GM21737 (cell line): ENCODE results near the gene TAF4B.
"Not testable (repeated sequence)": the region's sequence is repeated elsewhere in the genome, so short reads cannot be mapped to it uniquely, and the experiment has no call there.

Experiments used
- ATAC-seq: cut with Tn5 transposase; IDR thresholded peaks from one replicate; pipeline ENCODE4 v1.9.1; 2021; ENCODE audit warnings: mild to moderate bottlenecking, moderate library complexity; ENCODE audit not compliant: unreplicated experiment

Gene TAF4B

GRCh38 chr18:26419746-26420145 is 193.5 kb downstream of the TAF4B start:
- no peak for ATAC-seq

DNA sequence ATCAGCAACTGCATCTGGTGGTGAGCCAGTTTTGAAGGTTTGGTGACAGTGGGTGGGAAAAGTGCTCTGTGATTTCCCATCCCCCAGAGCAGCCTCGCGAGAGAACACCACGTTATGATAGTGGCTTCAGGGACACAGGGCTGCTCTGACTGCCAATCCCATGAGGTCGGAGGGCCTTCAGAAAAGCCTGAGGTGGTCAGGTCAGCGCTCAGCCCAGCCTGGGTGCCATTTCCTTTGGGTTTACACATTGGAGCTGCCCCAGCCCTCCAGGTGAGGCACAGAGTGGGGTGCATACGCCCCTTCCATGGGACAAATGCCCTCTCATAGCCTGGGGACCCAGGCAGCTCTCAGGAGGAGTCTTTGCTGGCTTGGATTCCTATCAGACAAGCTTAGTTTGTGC is 195.3 kb downstream of the TAF4B start:
- no peak for ATAC-seq

DNA sequence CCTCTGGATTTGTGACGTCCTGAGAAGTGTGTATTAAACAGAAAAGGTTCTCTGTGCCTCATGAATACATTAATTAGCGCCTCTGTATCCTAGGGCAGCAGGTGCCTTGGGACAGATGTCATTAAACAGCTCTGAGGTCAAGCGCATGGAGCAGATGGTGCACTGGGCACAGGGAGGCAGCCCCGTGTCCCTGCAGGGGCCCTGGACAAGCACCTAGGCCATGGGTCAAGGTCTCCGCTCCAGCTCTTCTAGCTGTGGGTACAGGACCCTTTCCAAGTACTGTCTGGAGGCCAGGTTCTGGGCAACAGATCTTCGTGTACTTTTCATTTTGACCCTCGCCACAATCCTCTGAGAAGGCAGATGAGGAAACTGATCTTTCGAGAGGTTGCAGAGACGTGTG is 195.7 kb downstream of the TAF4B start:
- no peak for ATAC-seq

- peak; percentile 73 for ATAC-seq
Measured at GRCh38 chr18:26422472-26423162, 196.4 kb downstream of the TAF4B start.

- no peak for ATAC-seq
Measured at GRCh38 chr18:26424428-26425147, 198.3 kb downstream of the TAF4B start.

DNA sequence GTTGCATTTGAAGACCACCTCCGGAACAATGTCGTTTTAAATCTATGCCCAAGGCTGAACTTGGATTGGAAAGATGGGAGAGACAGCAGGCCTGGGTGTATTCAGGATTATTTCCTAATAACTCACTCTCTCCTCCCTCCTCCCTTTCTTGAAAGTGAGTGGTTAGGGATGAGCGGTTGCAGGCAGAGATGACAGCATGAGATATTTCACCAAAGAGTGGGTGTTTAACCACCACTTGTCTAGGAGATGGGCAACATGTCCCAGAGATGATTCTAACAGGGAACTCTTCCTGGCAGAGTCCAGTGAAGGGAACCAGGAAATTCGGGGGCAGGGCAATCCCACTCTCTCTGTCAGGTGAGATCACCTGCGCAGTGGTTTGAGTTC is 198.9 kb downstream of the TAF4B start:
- ATAC-seq, result no peak

GRCh38 chr18:26429535-26430226 is 203.4 kb downstream of the TAF4B start:
- ATAC-seq, result no peak

DNA sequence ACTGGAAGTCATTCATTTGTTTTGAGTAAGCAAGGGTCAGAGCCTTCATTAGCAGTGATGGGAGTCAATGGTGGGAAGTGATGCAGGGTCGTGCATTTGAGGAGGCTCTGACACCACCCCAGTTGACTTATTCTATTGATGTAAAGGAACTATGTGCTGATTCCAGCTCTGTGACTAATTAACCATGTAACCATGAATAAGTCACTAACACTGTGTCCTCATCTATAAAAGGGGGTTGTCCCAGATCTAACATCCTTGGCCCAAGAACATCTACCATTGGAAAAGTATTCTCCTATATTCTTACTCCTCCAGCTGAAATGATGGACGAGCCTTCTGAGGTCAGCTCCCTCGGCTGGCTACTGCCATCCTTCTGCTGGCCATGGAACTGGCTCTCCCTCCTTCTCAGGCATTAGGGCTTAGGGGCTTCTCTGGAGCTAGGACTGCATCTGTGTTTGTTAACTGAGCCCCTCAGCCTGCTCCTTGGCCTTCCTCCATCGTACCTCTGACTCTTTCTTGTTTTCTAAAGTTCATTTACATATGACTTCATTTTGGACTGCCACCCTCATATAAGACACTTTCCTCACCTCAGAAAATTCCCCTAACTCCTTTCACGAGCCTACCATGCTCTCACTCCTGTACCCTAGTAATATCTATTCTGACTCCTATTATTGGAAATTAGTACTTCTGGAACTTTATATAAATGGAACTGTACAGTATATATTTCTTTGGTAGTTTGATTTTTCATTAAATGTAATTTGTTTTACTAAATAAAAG is 206.6 kb downstream of the TAF4B start:
- no peak for ATAC-seq

- no peak for ATAC-seq
Measured at GRCh38 chr18:26434887-26435286, 208.6 kb downstream of the TAF4B start.

- no peak for ATAC-seq
Measured at GRCh38 chr18:26435415-26436095, 209.3 kb downstream of the TAF4B start.

DNA sequence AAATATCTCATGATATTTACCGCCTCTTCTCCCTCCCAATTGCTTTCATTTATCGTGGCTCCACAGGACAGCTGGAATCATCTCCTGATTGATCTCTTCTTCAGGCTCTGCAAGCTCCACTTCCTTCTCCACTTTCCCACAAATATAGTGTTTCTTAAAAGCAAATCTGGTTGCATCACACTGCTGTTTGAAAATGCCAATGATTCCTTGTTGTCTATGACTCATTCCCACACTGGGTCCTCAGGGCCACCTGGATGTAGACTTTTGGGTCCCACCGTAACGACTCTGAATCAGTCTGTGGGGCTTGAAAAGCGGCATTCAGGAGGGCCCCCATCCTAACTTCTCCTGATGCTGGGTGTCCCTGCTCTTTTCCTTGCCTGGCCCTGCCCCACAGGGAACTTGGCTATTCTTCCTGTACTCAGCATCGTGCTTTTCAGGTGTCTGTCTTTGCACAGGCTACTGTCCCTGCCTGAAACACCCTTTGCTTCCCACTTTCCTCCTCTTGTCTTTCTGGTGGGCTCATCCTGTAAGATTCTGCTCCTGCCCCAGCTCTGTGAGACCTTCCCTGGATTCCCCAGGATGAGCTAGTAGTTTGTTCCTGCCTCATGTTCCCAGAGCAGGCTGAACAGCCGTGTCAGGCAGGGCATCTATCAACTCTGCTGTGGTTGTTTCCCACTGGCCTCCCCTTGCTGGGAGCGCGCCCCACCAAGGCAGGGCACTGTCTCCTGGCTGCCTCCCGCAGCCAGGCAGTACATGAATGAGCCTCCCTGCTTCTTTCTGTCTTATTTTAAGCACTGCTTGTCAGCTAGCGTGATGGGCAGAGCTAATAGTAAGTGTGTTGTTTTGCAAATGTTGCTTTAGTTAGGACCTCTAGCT is 210.2 kb downstream of the TAF4B start:
- no peak for ATAC-seq

GRCh38 chr18:26437634-26438033 is 211.4 kb downstream of the TAF4B start:
- ATAC-seq, result not testable (repeated sequence)

- peak; percentile 92 for ATAC-seq
Measured at GRCh38 chr18:26438980-26439379, 212.7 kb downstream of the TAF4B start.

GRCh38 chr18:26439537-26439936 is 213.3 kb downstream of the TAF4B start:
- no peak for ATAC-seq

DNA sequence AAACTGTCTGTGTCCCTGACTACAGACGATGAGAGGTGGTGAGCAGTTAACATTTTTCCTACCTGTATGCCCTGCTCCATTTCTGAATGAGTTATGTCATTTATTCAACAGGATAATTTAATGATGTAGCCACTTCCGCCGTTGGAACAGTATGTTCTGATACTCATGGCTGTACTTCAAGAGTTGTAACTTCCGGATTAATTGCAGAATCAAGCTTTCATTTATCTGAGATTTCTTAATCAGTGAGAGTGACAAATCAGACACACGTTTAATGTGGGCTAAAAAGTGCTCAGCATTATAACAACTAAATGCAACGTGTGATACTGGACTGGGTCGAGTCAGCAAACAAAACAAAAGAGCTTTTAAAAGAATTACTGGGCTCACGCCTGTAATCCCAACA is 214.4 kb downstream of the TAF4B start:
- ATAC-seq, result no peak
